K562 (cell line): Measurements from ENCODE around the gene SGPL1. TPM values are rescaled to one million over a fixed set of nuclear protein-coding genes. Genes with fewer than 3 reads are reported as not detected.
A peak's percentile ranks its signal among the peaks of the same experiment; 100 is the strongest.

Experiments used
- ATF3 ChIP-seq, 2 experiments: fragments of 450-650 bp in 1 of 2; sonication (generic) in 1 of 2; formaldehyde crosslinking in 1 of 2; IDR thresholded peaks in 1 of 2; conservative IDR thresholded peaks in 1 of 2; 2 replicates each; pipeline versions ENCODE4 v1.6.1 to v1.8.1; 2016 to 2023; ENCODE audit warnings: mild to moderate bottlenecking in 2 of 2, moderate library complexity in 2 of 2, inconsistent platforms in 1 of 2, missing genetic modification reagents in 1 of 2
- ELK3 ChIP-seq: fragments of 450-650 bp; formaldehyde crosslinking; IDR thresholded peaks from 2 replicates; pipeline ENCODE4 v1.4.0; 2020; ENCODE audit warnings: mild to moderate bottlenecking
- GMEB1 ChIP-seq: fragments of 250-450 bp; sonication (Bioruptor Pico); IDR thresholded peaks from 2 replicates; pipeline ENCODE4 v1.4.0; 2020; ENCODE audit warnings: mild to moderate bottlenecking
- HMGXB4 ChIP-seq: sonication (generic); formaldehyde crosslinking; IDR thresholded peaks from 2 replicates; pipeline ENCODE4 v1.8.1; 2023; ENCODE audit warnings: mild to moderate bottlenecking, missing genetic modification reagents
- HOXB6 ChIP-seq: fragments of 250-450 bp; sonication (Bioruptor Pico); IDR thresholded peaks from 2 replicates; pipeline ENCODE4 v1.5.1; 2022; ENCODE audit warnings: mild to moderate bottlenecking, borderline replicate concordance
- NR0B1 ChIP-seq: fragments of 450-650 bp; IDR thresholded peaks from one replicate; pipeline ENCODE4 v1.6.1; 2018; ENCODE audit warnings: mild to moderate bottlenecking, moderate library complexity; ENCODE audit not compliant: partially characterized antibody
- RFX7 ChIP-seq: fragments of 250-450 bp; sonication (Bioruptor Pico); IDR thresholded peaks from 2 replicates; pipeline ENCODE4 v1.5.1; 2021; ENCODE audit warnings: mild to moderate bottlenecking
- SMAD3 ChIP-seq: fragments of 450-650 bp; formaldehyde crosslinking; conservative IDR thresholded peaks from 2 replicates; pipeline ENCODE4 v1.4.0; 2020; ENCODE audit warnings: mild to moderate bottlenecking
- TEAD4 ChIP-seq, 2 experiments: sonication (generic) in 1 of 2; formaldehyde crosslinking in 1 of 2; IDR thresholded peaks; 2 replicates each; pipeline versions ENCODE4 v1.6.1 to v1.8.0; 2012 to 2022; ENCODE audit warnings: borderline replicate concordance in 1 of 2, inconsistent platforms in 1 of 2, low read length in 1 of 2, mild to moderate bottlenecking in 1 of 2, missing genetic modification reagents in 1 of 2
- THAP12 ChIP-seq: fragments of 250-450 bp; sonication (Bioruptor Pico); IDR thresholded peaks from 2 replicates; pipeline ENCODE4 v1.9.0; 2021; ENCODE audit warnings: mild to moderate bottlenecking, inconsistent platforms
- USF2 ChIP-seq: sonication (generic); formaldehyde crosslinking; IDR thresholded peaks from 2 replicates; pipeline ENCODE4 v1.5.0; 2020; ENCODE audit warnings: missing genetic modification reagents
- ZNF586 ChIP-seq: fragments of 450-650 bp; formaldehyde crosslinking; conservative IDR thresholded peaks from 2 replicates; pipeline ENCODE4 v1.4.0; 2020; ENCODE audit warnings: mild to moderate bottlenecking, moderate library complexity
- ZNF668 ChIP-seq: fragments of 250-450 bp; sonication (Bioruptor Pico); IDR thresholded peaks from 2 replicates; pipeline ENCODE4 v1.8.0; 2022; ENCODE audit warnings: mild to moderate bottlenecking, inconsistent platforms
- ZNF699 ChIP-seq: fragments of 250-450 bp; sonication (Bioruptor Pico); IDR thresholded peaks from 2 replicates; pipeline ENCODE4 v1.8.0; 2021; ENCODE audit warnings: mild to moderate bottlenecking, moderate library complexity; ENCODE audit not compliant: insufficient replicate concordance
- ZNF830 ChIP-seq: fragments of 250-450 bp; sonication (Bioruptor Pico); IDR thresholded peaks from 2 replicates; pipeline ENCODE4 v1.5.0; 2021; ENCODE audit warnings: mild to moderate bottlenecking
- polyA plus RNA-seq, 8 experiments: library from polyadenylated mRNA; depleted of rRNA in 4 of 8; stranded (reverse) in 5 of 8; unstranded in 3 of 8; fragments of >200 nt; fragmentation: Nextera tagmentation in 2 of 8; fragmentation: Illumina TruSeq in 1 of 8; extraction: Ambion mirVana in 2 of 8; extraction: Trizol in 1 of 8; gene quantifications; 2 replicates each; pipeline versions ENCODE4 v1.2.1 to v1.2.3, GENCODE V29; 2011 to 2014; ENCODE audit warnings: inconsistent platforms in 1 of 8, missing spikeins in 1 of 8
- total RNA-seq, 7 experiments: library from RNA; depleted of rRNA in 6 of 7; stranded (reverse); fragments of >200 nt in 6 of 7; fragmentation: Illumina TruSeq in 2 of 7; extraction: Trizol in 2 of 7; gene quantifications; 2 replicates each; pipeline versions ENCODE4 v1.2.1 to v1.2.3, GENCODE V29; 2011 to 2021; ENCODE audit warnings: low replicate concordance in 1 of 7

The SGPL1 gene
- total and polyA plus RNA-seq, 9 of the 15 experiments (the other 6 are each of a cell fraction or from before 2014, with no cell fraction given): 6.0 to 18.0 (median 8.7) TPM

GRCh38 chr10:70815504-70816219, at the start of gene SGPL1 (continued):
- no peak for TF ChIP-seq USF2 (CRISPR knock-in tag)
- peak; percentile 96 for TF ChIP-seq GMEB1 (CRISPR knock-in tag)
- no peak for TF ChIP-seq SMAD3 (CRISPR knock-in tag)
- no peak for TF ChIP-seq ZNF586 (CRISPR knock-in tag)
- TF ChIP-seq RFX7: no peak
- TF ChIP-seq HOXB6 (CRISPR knock-in tag): no peak
- no peak for TF ChIP-seq ATF3 (IDR thresholded peaks at IDR 0.05)
- no peak for TF ChIP-seq ATF3 (CRISPR knock-in tag; conservative IDR thresholded peaks at IDR 0.05)
- TF ChIP-seq ELK3 (CRISPR knock-in tag): no peak
- no peak for TF ChIP-seq ZNF668 (CRISPR knock-in tag)
- no peak for TF ChIP-seq ZNF830 (CRISPR knock-in tag)
- no peak for TF ChIP-seq TEAD4 (IDR thresholded peaks at IDR 0.05; ENCODE audit: low read length)
- TF ChIP-seq TEAD4 (CRISPR knock-in tag; IDR thresholded peaks at IDR 0.05; ENCODE audit: borderline replicate concordance): no peak
- peak; percentile 75; the same call in 1 of the 2 replicates for TF ChIP-seq HMGXB4 (CRISPR knock-in tag)
- TF ChIP-seq NR0B1: no peak
- TF ChIP-seq ZNF699: peak; percentile 43
- peak; percentile 64; the same call in 1 of the 2 replicates for TF ChIP-seq THAP12 (CRISPR knock-in tag)
